Skin epidermis (tissue), 12 donors: Measurements from ENCODE around the gene C12orf42.

Experiments
- H3K27ac ChIP-seq, 21 experiments: fragments of 200-600 bp; sonication (generic) in 11 of 21; one replicate each; pipeline ENCODE4 v1.5.0; 2020; ENCODE audit warnings: mild to moderate bottlenecking in 3 of 21, inconsistent platforms in 2 of 21, moderate library complexity in 2 of 21
- H3K4me3 ChIP-seq, 7 experiments: fragments of 200-600 bp; sonication (generic) in 2 of 7; one replicate each; pipeline ENCODE4 v1.5.0; 2020; ENCODE audit warnings: inconsistent platforms in 2 of 7, mild to moderate bottlenecking in 2 of 7, moderate library complexity in 1 of 7

Gene C12orf42

DNA sequence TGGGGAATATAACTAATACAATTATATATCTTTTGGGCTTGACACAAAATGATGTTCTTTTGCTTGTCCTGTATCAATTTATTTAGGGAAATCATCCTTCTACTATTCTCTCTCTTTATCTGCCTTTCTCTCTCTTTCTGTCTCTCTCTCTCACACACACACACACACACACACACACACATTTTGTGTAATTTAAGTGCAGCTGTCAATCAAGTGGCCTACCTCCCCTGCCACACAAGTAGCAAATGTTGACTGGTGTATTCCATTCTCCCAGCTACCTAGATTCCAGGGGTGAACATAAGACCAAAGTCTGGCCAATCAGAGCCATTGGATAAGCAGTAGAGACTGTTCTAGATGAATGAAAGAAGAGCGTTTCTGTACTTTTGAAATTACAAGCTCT, 127.6 kb downstream of the C12orf42 start:
- Histone ChIP-seq H3K4me3 (no peak overlapping the region), H3K27ac (no peak overlapping the region)

DNA sequence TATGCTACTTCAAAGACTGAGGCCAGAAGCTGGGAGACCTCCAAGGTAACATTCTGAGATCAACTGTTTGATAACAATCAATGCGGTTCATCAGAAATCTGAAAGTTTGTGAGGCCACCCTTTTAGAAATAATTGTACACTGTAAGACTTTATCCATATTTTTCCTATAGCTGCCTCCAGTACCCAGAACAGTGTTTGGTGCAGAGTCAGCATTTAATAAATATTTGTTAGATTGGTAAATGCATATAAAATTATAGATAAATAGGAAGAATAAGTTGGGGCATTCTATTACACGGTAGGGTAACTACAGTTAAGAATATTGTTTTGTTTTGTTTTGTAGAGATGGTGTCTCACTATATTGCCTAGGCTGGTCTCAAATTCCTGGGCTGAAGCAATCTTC, 141.4 kb downstream of the C12orf42 start:
- Histone ChIP-seq H3K4me3 (no peak overlapping the region), H3K27ac (no peak overlapping the region)

DNA sequence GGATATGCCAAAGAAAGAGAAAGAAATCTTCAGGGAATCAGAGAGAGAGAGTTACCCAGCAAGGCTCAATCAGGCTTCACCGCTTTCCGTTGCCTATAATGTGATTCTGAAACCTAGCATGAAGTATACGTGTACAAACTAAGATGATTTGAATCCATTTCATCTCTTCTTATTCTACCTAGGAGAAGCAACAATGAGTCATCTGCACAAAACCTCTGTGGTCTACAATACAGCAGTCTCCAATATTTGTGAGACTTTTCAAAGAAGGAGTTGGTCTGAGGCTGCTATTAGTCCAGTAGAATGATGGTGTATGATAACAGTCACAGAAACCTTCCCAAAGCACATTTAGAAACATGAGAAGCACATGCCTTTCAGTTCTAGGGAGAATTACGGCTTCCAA, 141.9 kb downstream of the C12orf42 start:
- Histone ChIP-seq H3K4me3 (no peak overlapping the region), H3K27ac (no peak overlapping the region)

DNA sequence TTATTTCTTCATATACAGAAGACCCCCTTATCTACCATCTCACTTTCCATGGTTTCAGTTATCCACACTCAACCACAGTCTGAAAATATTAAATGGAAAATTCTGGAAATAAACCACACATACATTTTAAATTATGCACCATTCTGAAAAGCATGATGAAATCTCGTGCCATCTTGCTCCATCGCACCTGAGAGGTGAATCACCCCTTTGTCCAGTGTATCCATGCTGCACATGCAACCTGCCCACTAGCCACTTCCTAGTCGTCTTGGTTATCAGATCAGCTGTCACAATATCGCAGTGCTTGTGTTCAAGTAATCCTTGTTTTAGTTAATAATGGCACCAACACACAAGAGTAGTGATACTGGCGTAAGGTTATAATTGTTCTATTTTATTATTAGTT, 145.7 kb downstream of the C12orf42 start:
- H3K4me3 ChIP-seq, result no peak overlapping the region

DNA sequence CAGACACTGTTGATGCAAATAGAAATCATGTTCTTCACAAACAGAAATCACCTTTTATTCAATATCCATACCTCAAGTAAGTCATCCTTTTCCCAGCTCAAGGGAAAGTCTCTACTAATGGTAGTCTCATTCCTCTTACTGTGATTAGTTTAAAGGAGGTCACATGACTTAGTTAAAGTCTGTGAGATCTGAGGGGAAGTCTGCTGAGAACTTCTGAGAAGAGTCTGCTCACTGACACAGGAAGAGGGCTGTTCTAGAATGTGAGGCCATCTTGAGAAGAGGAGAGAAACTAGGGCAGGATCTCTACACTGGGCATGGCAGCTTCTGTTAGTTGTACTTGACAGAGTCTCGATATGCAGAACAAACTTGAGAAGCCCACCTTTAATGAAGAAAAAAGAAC, 146.8 kb downstream of the C12orf42 start:
- no peak overlapping the region for H3K27ac ChIP-seq

More for the DNA sequence above, 145.7 kb downstream of the C12orf42 start:
- no peak overlapping the region for H3K27ac ChIP-seq

DNA sequence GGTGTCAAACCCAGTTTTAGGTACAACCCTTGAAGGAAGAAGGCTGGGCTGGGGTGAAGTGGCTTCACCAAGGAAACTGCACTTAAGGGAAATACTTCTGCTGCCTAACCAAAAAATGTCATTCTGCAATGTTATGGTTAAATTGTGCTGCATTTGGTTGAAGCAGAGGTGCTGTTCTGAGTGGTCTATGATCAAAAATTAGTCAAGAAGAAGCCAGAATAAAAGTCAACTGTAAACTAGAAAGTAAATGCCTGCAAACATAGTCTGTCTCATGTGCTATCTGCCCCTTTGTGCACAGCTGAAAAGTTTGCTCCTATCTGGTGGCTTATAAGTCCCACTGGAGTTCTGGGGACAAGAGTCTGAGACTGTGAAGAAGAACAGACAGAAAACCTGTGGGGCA, 158.8 kb downstream of the C12orf42 start:
- Histone ChIP-seq H3K4me3 (no peak overlapping the region), H3K27ac (no peak overlapping the region)

More for the DNA sequence above, 146.8 kb downstream of the C12orf42 start:
- no peak overlapping the region for H3K4me3 ChIP-seq

DNA sequence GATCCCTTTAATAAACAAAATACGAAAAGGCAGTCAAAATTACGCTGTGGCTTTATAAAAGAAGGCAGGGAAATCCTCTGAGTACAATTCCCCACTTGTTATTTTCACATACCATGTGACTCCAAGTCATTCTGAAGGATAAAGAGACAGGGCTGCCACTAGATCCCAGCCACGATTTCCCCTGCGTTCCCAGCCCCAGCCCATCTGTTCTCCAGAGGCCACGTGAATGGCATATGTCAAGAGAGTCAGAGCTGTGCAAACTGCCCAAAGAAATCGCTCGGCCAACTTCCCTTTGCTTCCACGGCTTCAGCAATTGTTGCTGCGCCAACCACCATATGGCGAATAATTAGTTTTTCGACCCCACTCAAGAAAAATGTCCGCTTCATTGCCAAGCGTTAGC, 161.3 kb downstream of the C12orf42 start:
- no peak overlapping the region for H3K4me3 ChIP-seq
- H3K27ac ChIP-seq, result peak overlapping the region in 1 of 21 experiments; percentile 11

DNA sequence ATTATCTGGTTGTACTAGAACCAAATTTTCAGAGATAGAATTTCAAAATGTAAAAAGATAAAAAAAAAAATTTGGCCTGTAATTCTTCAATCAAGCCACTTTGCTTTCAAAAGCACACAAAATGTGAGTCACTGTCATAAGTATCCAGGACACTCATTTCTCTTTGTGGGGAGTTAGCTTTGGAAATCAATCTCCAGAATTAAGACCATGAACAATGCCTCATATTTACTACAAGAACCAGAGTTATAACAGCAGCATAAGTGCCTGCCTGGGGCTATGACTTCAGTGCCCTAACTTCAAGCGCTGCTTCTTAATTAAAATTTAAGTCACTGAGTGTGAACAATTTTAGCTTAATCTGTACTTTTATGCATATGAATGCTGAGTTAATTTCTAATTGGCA, 162.1 kb downstream of the C12orf42 start:
- no peak overlapping the region for H3K27ac ChIP-seq
- H3K4me3 ChIP-seq, result no peak overlapping the region

DNA sequence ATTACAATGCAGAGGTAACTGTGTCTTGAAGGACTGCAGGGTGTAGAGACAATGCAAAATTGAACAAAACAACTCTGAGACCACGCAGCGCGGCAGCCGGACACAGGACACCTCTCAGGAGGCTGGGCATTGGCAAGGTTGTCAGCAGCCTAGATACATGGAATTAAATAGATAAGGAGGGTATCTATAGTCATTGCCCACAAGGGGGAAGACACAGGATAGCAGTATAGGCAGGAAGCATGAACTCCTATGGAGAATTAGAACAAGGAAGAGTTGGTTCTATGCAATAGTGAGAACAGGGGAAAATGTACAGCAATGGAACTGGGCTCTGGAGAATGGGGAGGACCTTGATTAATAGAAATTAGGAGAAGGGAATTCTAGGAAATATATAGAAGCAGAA, 164.1 kb downstream of the C12orf42 start:
- Histone ChIP-seq H3K27ac (no peak overlapping the region), H3K4me3 (no peak overlapping the region)

DNA sequence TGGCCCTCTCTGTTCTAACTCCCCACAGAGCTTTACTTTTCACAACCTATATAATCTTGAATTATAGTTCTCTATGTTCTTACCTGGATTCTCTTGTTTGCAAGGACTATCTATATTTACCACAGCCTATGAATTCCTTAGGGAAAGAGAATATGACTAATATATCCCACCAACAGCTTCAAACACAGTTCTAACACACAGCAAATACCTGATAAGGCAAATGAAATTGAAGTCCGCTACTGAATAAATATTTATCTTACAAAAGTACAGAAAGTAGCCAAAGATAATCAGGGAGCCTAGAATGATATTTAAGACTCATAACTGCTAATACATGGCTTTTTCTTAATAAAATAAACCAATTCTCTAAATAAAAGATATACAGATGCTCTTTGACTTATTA, 165.1 kb downstream of the C12orf42 start:
- Histone ChIP-seq H3K4me3 (no peak overlapping the region), H3K27ac (no peak overlapping the region)

DNA sequence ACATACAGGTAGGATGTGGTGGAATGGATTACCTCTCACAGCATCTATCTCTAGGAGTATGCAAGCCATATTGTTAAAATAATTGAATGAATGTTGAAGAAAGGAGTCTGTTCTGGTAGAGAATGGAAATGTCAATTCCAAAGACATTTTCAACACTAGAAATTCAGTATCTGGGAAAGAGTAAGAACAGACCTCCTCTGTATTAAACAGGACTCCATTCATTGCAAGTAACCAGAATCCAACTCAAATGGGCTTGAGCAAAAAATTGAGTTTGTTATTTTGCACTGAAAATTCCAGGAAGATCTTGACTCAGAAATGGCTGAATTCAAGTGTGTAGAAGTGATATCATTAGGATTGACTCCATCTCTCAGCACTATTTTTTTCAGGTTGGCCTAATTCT, 168.1 kb downstream of the C12orf42 start:
- H3K4me3 ChIP-seq, result no peak overlapping the region
- H3K27ac ChIP-seq, result no peak overlapping the region

DNA sequence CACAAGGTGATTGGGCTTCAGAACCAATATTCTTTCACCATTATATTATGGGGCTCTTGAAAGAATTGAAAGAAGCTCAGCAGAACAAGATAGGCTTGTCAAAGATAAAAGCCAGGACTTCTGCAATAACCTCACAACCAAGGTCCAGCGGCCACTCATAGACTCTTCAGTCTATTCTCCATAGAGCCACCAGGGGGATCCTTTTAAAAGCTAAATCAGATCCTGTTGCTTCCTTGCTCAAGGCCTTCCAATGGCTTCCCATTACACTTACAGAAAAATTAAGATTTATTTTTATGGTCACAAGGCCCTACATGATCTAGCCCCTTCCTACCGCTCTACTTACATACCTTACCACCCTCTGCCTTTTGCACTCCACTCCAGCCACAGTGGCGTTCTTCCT, 169.6 kb downstream of the C12orf42 start:
- Histone ChIP-seq H3K27ac (no peak overlapping the region), H3K4me3 (no peak overlapping the region)

DNA sequence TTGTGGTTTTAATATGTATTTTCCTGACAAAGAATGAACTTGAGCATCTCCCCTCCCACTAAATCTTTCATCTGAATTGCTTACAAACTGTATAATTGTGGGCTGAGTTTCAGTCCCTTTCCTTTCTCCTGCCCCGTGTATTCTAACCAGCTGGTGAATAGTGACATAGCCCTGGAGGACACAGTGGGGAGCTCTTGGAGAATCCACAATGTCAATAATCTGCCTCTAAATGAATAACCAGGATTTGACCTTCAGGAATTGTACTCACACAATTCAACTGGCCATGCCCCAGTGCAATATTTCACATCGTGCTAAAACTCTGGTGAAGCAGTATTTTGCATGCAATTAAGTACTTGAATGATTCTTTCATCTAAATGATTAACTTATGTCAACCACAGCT, 177.2 kb downstream of the C12orf42 start:
- Histone ChIP-seq H3K4me3 (no peak overlapping the region), H3K27ac (no peak overlapping the region)

DNA sequence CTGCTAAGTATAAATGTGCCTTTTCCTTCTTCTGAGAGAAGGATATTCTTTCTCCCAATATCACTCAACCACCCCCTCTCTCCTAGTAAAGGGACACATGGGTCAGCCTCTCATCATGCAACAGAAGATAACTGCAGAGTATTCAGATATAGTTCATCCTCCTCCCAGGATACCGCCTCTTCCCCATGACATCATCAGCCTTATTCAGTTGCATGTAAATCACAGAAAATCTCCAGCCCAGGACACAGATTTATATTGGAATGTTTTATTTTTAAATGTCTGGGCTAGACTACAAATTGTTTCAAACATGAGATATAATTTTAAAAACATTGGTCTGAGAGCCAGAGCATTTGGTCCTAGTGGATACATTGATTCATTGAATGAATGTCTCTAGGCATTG, 178.5 kb downstream of the C12orf42 start:
- no peak overlapping the region for H3K27ac ChIP-seq
- no peak overlapping the region for H3K4me3 ChIP-seq

DNA sequence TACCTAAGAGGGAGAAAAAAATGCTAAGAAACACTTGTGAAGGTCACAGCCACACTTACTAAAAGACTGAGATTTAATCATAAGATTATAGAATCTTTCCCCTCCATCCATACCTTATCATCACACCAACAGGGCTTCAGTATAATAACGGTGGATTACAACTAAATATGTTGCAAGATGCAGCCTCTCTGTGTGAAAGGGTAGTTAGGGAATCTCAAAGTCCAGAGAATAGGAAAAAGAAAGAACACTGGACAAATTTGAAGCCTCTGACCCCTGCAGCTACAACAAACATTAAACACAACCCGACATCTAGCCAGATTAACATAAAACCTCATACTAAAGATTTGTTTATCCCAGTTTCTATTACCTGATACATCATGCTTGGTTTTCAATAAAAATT, 181.0 kb downstream of the C12orf42 start:
- no peak overlapping the region for H3K4me3 ChIP-seq
- no peak overlapping the region for H3K27ac ChIP-seq

DNA sequence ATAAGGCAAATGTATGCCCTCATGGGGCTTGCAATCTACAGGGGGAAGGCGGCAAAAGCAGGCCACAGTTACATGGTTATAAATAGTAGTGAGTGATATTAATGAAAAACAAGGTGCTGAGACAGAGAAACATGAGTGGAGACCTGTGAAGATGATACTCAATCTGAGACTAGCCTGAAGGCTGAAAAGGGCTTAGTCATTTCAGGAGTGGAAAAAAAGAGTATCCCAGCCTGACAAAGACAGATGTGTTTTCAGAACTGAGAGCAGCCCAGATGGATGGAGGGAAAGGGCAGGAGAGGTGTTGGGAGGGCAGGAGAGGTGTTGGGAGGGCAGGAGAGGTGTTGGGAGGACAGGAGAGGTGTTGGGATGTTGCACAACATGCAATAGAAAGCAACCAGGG, 181.9 kb downstream of the C12orf42 start:
- Histone ChIP-seq H3K27ac (no peak overlapping the region), H3K4me3 (no peak overlapping the region)

DNA sequence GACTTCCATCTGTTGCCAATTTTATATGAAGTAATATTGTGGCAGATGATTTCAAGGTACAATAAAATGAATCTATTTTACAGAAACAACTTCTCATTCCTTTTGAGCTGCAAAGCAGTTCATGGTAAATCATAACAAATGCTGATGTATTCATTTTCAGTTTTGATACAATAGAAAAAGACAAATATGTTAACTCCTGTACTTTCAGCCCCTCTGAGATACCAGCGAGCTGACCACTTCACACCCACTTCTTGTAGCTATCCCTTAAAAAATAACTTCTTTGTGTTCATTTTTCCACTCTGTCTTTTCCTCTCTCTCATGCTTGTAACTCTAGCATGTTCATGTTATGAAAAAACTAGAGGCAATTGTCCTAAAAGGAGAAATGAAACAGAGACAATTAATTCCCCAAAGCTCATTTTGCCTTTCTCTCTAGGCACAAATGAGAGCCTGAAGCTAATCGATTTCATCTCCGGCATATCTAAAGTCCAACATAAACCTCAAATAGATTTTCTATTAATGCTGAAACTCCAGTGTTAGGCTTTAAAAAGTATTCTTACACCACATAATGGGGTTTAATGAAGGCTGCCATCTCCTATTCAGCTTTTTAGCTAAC, 182.9 kb downstream of the C12orf42 start:
- Histone ChIP-seq H3K4me3 (no peak overlapping the region), H3K27ac (no peak overlapping the region)

DNA sequence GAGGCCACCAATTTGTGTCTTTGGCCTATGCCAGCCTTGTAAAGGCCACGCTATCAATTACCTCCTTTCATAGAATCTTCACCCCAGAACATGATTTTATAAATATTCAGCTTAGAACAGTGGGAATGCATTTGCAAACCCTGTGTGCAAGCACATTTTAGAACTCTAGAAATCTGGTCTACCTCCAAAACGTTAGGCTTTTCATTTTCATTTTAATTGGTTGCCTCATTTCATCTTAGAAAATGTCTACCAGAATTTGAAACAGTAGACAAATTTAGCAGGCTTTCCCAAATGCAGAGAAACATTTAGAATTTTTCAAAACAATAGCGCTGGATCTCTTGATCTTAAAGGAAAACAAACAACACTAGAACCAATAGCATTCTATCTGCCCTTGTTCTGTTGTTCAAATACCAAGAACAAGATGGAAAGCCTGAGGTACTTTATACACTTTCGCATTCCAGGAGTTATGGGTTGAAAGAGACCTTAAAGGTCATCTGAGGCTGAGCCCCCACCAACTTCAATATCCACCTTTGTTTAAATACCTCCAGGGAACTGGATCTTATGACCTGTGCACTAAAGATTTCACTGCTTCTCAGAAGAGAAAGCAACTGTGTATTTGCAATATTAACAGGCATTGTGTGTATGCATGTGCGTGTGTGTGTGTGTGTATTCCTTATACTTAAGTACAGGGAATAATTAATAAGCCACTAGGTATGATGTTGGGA, 185.1 kb downstream of the C12orf42 start:
- Histone ChIP-seq H3K4me3 (no peak overlapping the region), H3K27ac (no peak overlapping the region)

DNA sequence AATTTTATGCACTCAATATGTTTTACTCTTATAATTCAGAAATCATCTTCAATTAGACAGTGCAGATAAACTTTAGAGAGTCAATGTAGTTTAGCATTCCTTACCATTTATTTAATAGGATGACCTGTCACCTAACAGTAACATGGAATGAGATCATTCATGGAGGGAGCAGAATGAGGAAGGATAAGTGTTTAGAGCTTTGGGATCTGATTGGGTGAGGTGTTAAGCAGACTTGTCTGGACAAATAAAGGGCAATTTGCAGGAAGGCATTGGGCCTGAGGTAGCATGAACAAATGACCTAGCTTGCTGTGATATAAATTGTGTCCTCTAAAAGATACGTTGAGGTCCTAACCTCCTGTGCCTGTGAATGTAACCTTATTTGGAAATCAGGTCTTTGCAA, 187.4 kb downstream of the C12orf42 start:
- Histone ChIP-seq H3K27ac (no peak overlapping the region), H3K4me3 (no peak overlapping the region)

DNA sequence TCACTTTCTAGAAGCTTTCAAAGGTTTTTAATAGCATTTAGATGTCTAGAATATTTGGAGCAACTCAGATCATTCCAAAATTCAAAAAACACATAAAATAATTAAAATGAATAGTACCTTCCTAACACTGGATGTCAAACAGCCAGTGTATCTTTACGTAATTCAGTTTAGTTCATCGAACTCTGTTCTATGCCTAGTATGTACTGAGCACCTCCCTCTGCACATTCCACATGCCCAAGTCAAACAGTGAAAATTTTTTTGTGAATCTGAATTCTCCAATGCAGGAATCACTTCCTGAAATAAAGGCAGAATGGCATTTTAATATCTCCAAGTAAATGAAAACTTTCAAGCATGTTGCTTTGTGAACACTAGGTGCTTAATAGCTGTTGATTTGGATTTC, 192.3 kb downstream of the C12orf42 start:
- Histone ChIP-seq H3K4me3 (no peak overlapping the region), H3K27ac (no peak overlapping the region)

DNA sequence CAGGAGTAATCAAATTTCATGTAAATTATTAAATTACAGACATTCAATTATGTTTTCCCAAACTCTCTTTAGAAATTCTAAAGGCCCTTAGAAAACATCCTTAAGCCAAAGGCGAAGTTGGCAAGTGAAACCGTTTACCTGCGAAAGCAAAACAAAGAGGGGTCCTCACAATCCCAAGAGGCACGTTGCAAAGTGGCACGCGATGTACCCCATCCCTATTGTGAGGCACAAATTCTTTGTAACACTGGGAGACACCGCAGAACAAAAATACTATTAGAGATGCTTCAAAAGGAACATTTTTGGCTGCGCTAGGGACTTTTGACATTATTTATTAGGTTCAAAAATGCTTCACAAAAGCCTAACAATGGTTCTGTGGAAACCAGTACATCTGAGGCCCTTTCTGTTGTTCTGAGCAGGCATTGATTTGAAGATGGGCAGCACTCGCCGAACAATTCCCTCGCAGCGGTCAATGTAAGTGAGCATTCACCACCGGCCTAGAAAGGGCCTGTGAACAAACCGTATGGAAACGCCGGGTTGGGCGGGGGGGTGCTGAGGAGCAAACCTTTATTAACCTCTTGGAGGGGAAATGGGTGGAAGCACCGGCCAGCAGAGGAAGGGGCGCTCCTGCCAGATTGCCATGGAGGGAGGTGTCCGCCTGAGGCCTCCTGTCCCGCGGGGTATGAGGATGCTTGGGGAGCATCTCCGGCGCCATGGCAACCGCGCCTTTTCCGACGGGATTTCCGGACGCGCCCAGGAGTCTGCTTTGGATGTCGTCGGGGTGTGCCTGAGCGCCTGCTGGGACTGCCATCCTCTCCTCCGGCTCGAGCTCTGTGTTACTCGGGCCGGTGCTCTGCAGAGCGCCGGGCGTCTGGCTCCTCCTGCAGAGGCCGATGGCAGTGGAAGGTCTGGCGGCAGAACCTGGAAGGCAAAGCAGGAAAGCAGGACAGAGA, 193.9 kb downstream of the C12orf42 start:
- Histone ChIP-seq H3K27ac (no peak overlapping the region), H3K4me3 (no peak overlapping the region)
